ENCODE data around the gene VWA8.
"Not testable (repeated sequence)": the region's sequence is repeated elsewhere in the genome, so short reads cannot be mapped to it uniquely, and the experiment has no call there.

The VWA8 gene

GRCh38 chr13:41571817-41572340, 389.0 kb downstream of the VWA8 start:
- DNase-seq = not testable (repeated sequence)

- DNase-seq = no peak
These were observed 391.9 kb downstream of the VWA8 start for GRCh38 chr13:41568972-41569351.

- no peak for DNase-seq
These were observed 392.6 kb downstream of the VWA8 start for GRCh38 chr13:41568143-41568971.

GRCh38 chr13:41567363-41567762, 393.5 kb downstream of the VWA8 start:
- DNase-seq = no peak

GRCh38 chr13:41565846-41566245, 395.1 kb downstream of the VWA8 start:
- DNase-seq = no peak

GRCh38 chr13:41565216-41565615, 395.7 kb downstream of the VWA8 start:
- no peak for DNase-seq

- no peak for DNase-seq
These were observed 396.9 kb downstream of the VWA8 start for GRCh38 chr13:41563984-41564365.

- DNase-seq = no peak
These were observed 397.4 kb downstream of the VWA8 start for GRCh38 chr13:41563341-41563983.

- no peak for DNase-seq
These were observed 398.2 kb downstream of the VWA8 start for GRCh38 chr13:41562541-41563178.

GRCh38 chr13:41562083-41562482, 398.8 kb downstream of the VWA8 start:
- no peak for DNase-seq

- no peak for DNase-seq
These were observed 399.7 kb downstream of the VWA8 start for GRCh38 chr13:41561170-41561569.

- no peak for DNase-seq
These were observed 401.9 kb downstream of the VWA8 start for GRCh38 chr13:41558781-41559560.

- DNase-seq = no peak
These were observed 403.2 kb downstream of the VWA8 start for GRCh38 chr13:41557719-41558118.

- peak; percentile 41 for DNase-seq
These were observed 406.1 kb downstream of the VWA8 start for GRCh38 chr13:41554626-41555386.

- DNase-seq = no peak
These were observed 406.7 kb downstream of the VWA8 start for GRCh38 chr13:41554180-41554579.

GRCh38 chr13:41552031-41552430, 408.9 kb downstream of the VWA8 start:
- DNase-seq = no peak

- no peak for DNase-seq
These were observed 410.6 kb downstream of the VWA8 start for GRCh38 chr13:41550276-41550675.

GRCh38 chr13:41549491-41549890, 411.4 kb downstream of the VWA8 start:
- no peak for DNase-seq

GRCh38 chr13:41548910-41549309, 412.0 kb downstream of the VWA8 start:
- no peak for DNase-seq

- no peak for DNase-seq
These were observed 412.9 kb downstream of the VWA8 start for GRCh38 chr13:41548031-41548430.

GRCh38 chr13:41547251-41548000, 413.5 kb downstream of the VWA8 start:
- no peak for DNase-seq
